ENCODE measurements around the gene NGEF.

NGEF gene

GRCh38 chr2:232871835-232872736, 141.0 kb downstream of the NGEF start:
- TF ChIP-seq POLR2A (IDR thresholded peaks at IDR 0.05; ENCODE audit: low read depth, low read length), result no peak
- no peak for DNase-seq (ENCODE audit: insufficient read length, low spot score)
- FAIRE-seq, result no peak

- DNase-seq (ENCODE audit: insufficient read length, low spot score) (no peak), FAIRE-seq (no peak)
- no peak for TF ChIP-seq POLR2A (IDR thresholded peaks at IDR 0.05; ENCODE audit: low read depth, low read length)
These were observed 141.6 kb downstream of the NGEF start for GRCh38 chr2:232871418-232871834.

GRCh38 chr2:232870766-232871371, 142.2 kb downstream of the NGEF start:
- DNase-seq (ENCODE audit: insufficient read length, low spot score) (no peak), FAIRE-seq (no peak)
- no peak for TF ChIP-seq POLR2A (IDR thresholded peaks at IDR 0.05; ENCODE audit: low read depth, low read length)

GRCh38 chr2:232870018-232870765, 142.9 kb downstream of the NGEF start, which contains the start of gene SNORC:
Gene SNORC (plus strand): TSS chr2:232870264. CDS start chr2:232870342, 78 bp downstream.
- TF ChIP-seq POLR2A (IDR thresholded peaks at IDR 0.05; ENCODE audit: low read depth, low read length), result no peak
- no peak for FAIRE-seq
- DNase-seq (ENCODE audit: insufficient read length, low spot score), result no peak

- DNase-seq (ENCODE audit: insufficient read length, low spot score) (no peak), FAIRE-seq (no peak)
- TF ChIP-seq POLR2A (IDR thresholded peaks at IDR 0.05; ENCODE audit: low read depth, low read length), result no peak
These were observed 143.7 kb downstream of the NGEF start for GRCh38 chr2:232869138-232870017.

- FAIRE-seq, result no peak
These were observed 147.0 kb downstream of the NGEF start for GRCh38 chr2:232866104-232866503.

GRCh38 chr2:232865165-232865564, 147.9 kb downstream of the NGEF start:
- no peak for FAIRE-seq

More at GRCh38 chr2:232866104-232866503, 147.0 kb downstream of the NGEF start:
- DNase-seq (ENCODE audit: insufficient read length, low spot score), result no peak
- TF ChIP-seq POLR2A (IDR thresholded peaks at IDR 0.05; ENCODE audit: low read depth, low read length), result no peak

GRCh38 chr2:232863996-232864395, 149.1 kb downstream of the NGEF start:
- TF ChIP-seq POLR2A (IDR thresholded peaks at IDR 0.05; ENCODE audit: low read depth, low read length), result no peak

More at GRCh38 chr2:232865165-232865564, 147.9 kb downstream of the NGEF start:
- TF ChIP-seq POLR2A (IDR thresholded peaks at IDR 0.05; ENCODE audit: low read depth, low read length), result no peak
- no peak for DNase-seq (ENCODE audit: insufficient read length, low spot score)

GRCh38 chr2:232861353-232861752, 151.7 kb downstream of the NGEF start:
- no peak for TF ChIP-seq POLR2A (IDR thresholded peaks at IDR 0.05; ENCODE audit: low read depth, low read length)
- no peak for DNase-seq (ENCODE audit: insufficient read length, low spot score)
- no peak for FAIRE-seq

More at GRCh38 chr2:232863996-232864395, 149.1 kb downstream of the NGEF start:
- FAIRE-seq (no peak), DNase-seq (ENCODE audit: insufficient read length, low spot score) (no peak)

GRCh38 chr2:232860593-232861241, 152.3 kb downstream of the NGEF start:
- no peak for DNase-seq (ENCODE audit: insufficient read length, low spot score)
- FAIRE-seq, result no peak
- TF ChIP-seq POLR2A (IDR thresholded peaks at IDR 0.05; ENCODE audit: low read depth, low read length), result no peak

- FAIRE-seq, result no peak
- DNase-seq (ENCODE audit: insufficient read length, low spot score), result no peak
- TF ChIP-seq POLR2A (IDR thresholded peaks at IDR 0.05; ENCODE audit: low read depth, low read length), result no peak
These were observed 153.6 kb downstream of the NGEF start for GRCh38 chr2:232859385-232859916.

GRCh38 chr2:232857158-232857563, 155.9 kb downstream of the NGEF start:
- DNase-seq (ENCODE audit: insufficient read length, low spot score) (no peak), FAIRE-seq (no peak)
- TF ChIP-seq POLR2A (IDR thresholded peaks at IDR 0.05; ENCODE audit: low read depth, low read length), result no peak
